K562 (cell line): Measurements from ENCODE around the gene SLC4A5. TPM values are rescaled to one million over a fixed set of nuclear protein-coding genes. Genes with fewer than 3 reads are reported as not detected.

Experiments
- ATAC-seq: fragments of 200-7000 bp; cut with Tn5 transposase; 3 replicates; pipeline ENCODE4 v1.9.1; 2020; ENCODE audit warnings: moderate library complexity
- BruUV-seq: library from RNA; stranded (reverse); fragments of 400-500 nt; replicated peaks from 2 replicates; lab custom pipeline; 2021; lab: Mats Ljungman, UMichigan
- CTCF ChIA-PET: fragments of 300-600 bp; formaldehyde crosslinking; extraction: SDS; loops from one replicate; lab custom pipeline; 2021; ENCODE audit warnings: low intra/inter-chr PET ratio; lab: Yijun Ruan, JAX
- POLR2A ChIA-PET: fragments of 300-600, 350-650 bp; sonication (Branson Sonifier 250); formaldehyde crosslinking; extraction: SDS; loops from one replicate; lab custom pipeline; 2021; ENCODE audit warnings: antibody characterized with exemption, inconsistent platforms; lab: Yijun Ruan, JAX
- DNase-seq, 4 experiments: peaks; one replicate each; pipeline versions ENCODE4 v3.0.0 to v3.0.0-alpha.2; 2011 to 2018; ENCODE audit warnings: low spot score in 3 of 4, mixed read lengths in 3 of 4; ENCODE audit errors: extremely low read depth in 1 of 4
- FAIRE-seq: peaks from 2 replicates; lab custom pipeline; 2011; peaks lifted over from hg19 to GRCh38; lab: Jason Lieb, UNC
- H2AFZ ChIP-seq: 2 replicates; pipeline ENCODE4 v1.6.0; 2011; ENCODE audit warnings: low read depth, low read length, control low read depth, inconsistent platforms
- H3K27ac ChIP-seq: fragments of 200-600 bp; 3 replicates; pipeline ENCODE4 v1.8.0; 2011; ENCODE audit warnings: low read depth, mild to moderate bottlenecking, control low read depth, inconsistent platforms, low read length, moderate library complexity, mixed read lengths; ENCODE audit errors: extremely low read depth
- H3K27me3 ChIP-seq, 2 experiments: fragments of 300-600 bp in 1 of 2; 2 replicates in 1 of 2; 3 replicates in 1 of 2; pipeline versions ENCODE4 v1.6.0 to v1.8.0; 2011; ENCODE audit warnings: inconsistent platforms in 2 of 2, low read length in 2 of 2, mild to moderate bottlenecking in 1 of 2, mixed read lengths in 1 of 2, moderate library complexity in 1 of 2; ENCODE audit not compliant: control insufficient read depth in 2 of 2, insufficient read depth in 2 of 2
- H3K36me3 ChIP-seq: fragments of 300-600 bp; 3 replicates; pipeline ENCODE4 v1.8.0; 2011; ENCODE audit warnings: mild to moderate bottlenecking, low read length, inconsistent platforms; ENCODE audit not compliant: control insufficient read depth, insufficient read depth
- H3K4me1 ChIP-seq, 2 experiments: fragments of 200-600 bp in 1 of 2; replicated peaks in 1 of 2; 2 replicates in 1 of 2; 3 replicates in 1 of 2; pipeline versions ENCODE4 v1.5.1 to v1.8.0; 2011; ENCODE audit warnings: inconsistent platforms in 2 of 2, low read length in 2 of 2, mild to moderate bottlenecking in 1 of 2, mixed read lengths in 1 of 2, moderate library complexity in 1 of 2; ENCODE audit not compliant: control insufficient read depth in 2 of 2, insufficient read depth in 2 of 2
- H3K4me2 ChIP-seq: 2 replicates; pipeline ENCODE4 v1.6.1; 2011; ENCODE audit warnings: low read length, control low read depth, inconsistent platforms, mixed read lengths; ENCODE audit not compliant: insufficient read depth
- H3K4me3 ChIP-seq: fragments of 200-600 bp; sonication (generic), shearing (Covaris generic); 2 replicates; pipeline ENCODE4 v1.5.1; 2016; ENCODE audit warnings: control low read depth, inconsistent platforms
- H3K79me2 ChIP-seq: fragments of 200-600 bp; 3 replicates; pipeline ENCODE4 v1.8.0; 2011; ENCODE audit warnings: low read length, inconsistent platforms; ENCODE audit not compliant: control insufficient read depth, insufficient read depth
- H3K9ac ChIP-seq, 2 experiments: 2 replicates each; pipeline versions ENCODE4 v1.6.0 to v1.6.1; 2011; ENCODE audit warnings: low read depth in 2 of 2, low read length in 2 of 2, control low read depth in 1 of 2, inconsistent platforms in 1 of 2, mild to moderate bottlenecking in 1 of 2, mixed read lengths in 1 of 2; ENCODE audit not compliant: insufficient read depth in 1 of 2
- H3K9me1 ChIP-seq: one replicate; pipeline ENCODE4 v1.6.0; 2011; ENCODE audit warnings: inconsistent platforms, mild to moderate bottlenecking, low read length, moderate library complexity; ENCODE audit not compliant: control insufficient read depth, insufficient read depth
- H3K9me3 ChIP-seq: replicated peaks from 2 replicates; pipeline ENCODE4 v1.5.1; 2011; ENCODE audit warnings: low read depth, low read length, inconsistent platforms; ENCODE audit not compliant: control insufficient read depth, insufficient read depth
- H4K20me1 ChIP-seq: replicated peaks from 2 replicates; pipeline ENCODE4 v1.6.1; 2011; ENCODE audit warnings: low read length, inconsistent platforms, mixed read lengths; ENCODE audit not compliant: control insufficient read depth, insufficient read depth
- ATF1 ChIP-seq, 2 experiments: fragments of 450-650 bp in 1 of 2; IDR thresholded peaks; 2 replicates each; pipeline ENCODE4 v1.6.1; 2016; ENCODE audit warnings: missing compliant biosample characterization in 1 of 2, missing genetic modification characterization in 1 of 2
- CBX2 ChIP-seq: fragments of 200-600 bp; sonication (generic); IDR thresholded peaks from one replicate; pipeline ENCODE4 v1.6.1; 2012; ENCODE audit warnings: mild to moderate bottlenecking, low read length, inconsistent platforms; ENCODE audit not compliant: insufficient read depth, poor library complexity, severe bottlenecking
- NCOA2 ChIP-seq, 2 experiments: fragments of 450-650 bp; IDR thresholded peaks; 2 replicates each; pipeline ENCODE4 v1.6.1; 2018; ENCODE audit warnings: mild to moderate bottlenecking in 2 of 2, moderate library complexity in 1 of 2; ENCODE audit not compliant: partially characterized antibody in 2 of 2
- POU5F1 ChIP-seq: fragments of 150-350 bp; IDR thresholded peaks from 2 replicates; pipeline ENCODE4 v1.6.1; 2014; ENCODE audit warnings: borderline replicate concordance, low read length, low read depth, mild to moderate bottlenecking; ENCODE audit not compliant: partially characterized antibody
- TAF7 ChIP-seq: fragments of 450-650 bp; IDR thresholded peaks from 2 replicates; pipeline ENCODE4 v1.6.1; 2016; ENCODE audit warnings: missing genetic modification characterization, missing compliant biosample characterization
- XRCC3 ChIP-seq: fragments of 450-650 bp; IDR thresholded peaks from 2 replicates; pipeline ENCODE4 v1.6.1; 2017; ENCODE audit warnings: mild to moderate bottlenecking, moderate library complexity
- ZNF57 ChIP-seq: fragments of 450-650 bp; formaldehyde crosslinking; IDR thresholded peaks from 2 replicates; pipeline ENCODE4 v1.4.0; 2020; ENCODE audit warnings: mild to moderate bottlenecking, moderate library complexity
- ZNF583 ChIP-seq: fragments of 250-450 bp; sonication (Bioruptor Pico); IDR thresholded peaks from 2 replicates; pipeline ENCODE4 v1.4.0; 2020
- ZNF695 ChIP-seq: fragments of 450-650 bp; formaldehyde crosslinking; IDR thresholded peaks from 2 replicates; pipeline ENCODE4 v1.4.0; 2020; ENCODE audit warnings: mild to moderate bottlenecking, moderate library complexity
- ZNF77 ChIP-seq: fragments of 250-450 bp; sonication (Bioruptor Pico); IDR thresholded peaks from 2 replicates; pipeline ENCODE4 v1.5.0; 2020
- WGBS: fragments of 100-300 bp; shearing (Covaris generic); methylation state at CpG from one replicate; pipeline ENCODE4 v1.1.6; 2016; ENCODE audit warnings: low coverage, mixed read lengths; ENCODE audit not compliant: insufficient coverage; ENCODE audit errors: missing lambda C conversion rate; 5-methylcytosine and 5-hydroxymethylcytosine counted together
- in situ Hi-C: fragments of 300-500 bp; cut with MboI; formaldehyde crosslinking; loops from 4 replicates; pipeline ENCODE4 v1.15.0; 2018; ENCODE audit warnings: inconsistent platforms, mixed read lengths
- intact Hi-C: fragments of 100-400 bp; cut with micrococcal nuclease; formaldehyde crosslinking; loops from 2 replicates; pipeline ENCODE4 v1.14.2; 2022
- polyA plus RNA-seq, 8 experiments: library from polyadenylated mRNA; depleted of rRNA in 4 of 8; stranded (reverse) in 5 of 8; unstranded in 3 of 8; fragments of >200 nt; fragmentation: Nextera tagmentation in 2 of 8; fragmentation: Illumina TruSeq in 1 of 8; extraction: Ambion mirVana in 2 of 8; extraction: Trizol in 1 of 8; gene quantifications; 2 replicates each; pipeline versions ENCODE4 v1.2.1 to v1.2.3, GENCODE V29; 2011 to 2014; ENCODE audit warnings: inconsistent platforms in 1 of 8, missing spikeins in 1 of 8
- total RNA-seq, 7 experiments: library from RNA; depleted of rRNA in 6 of 7; stranded (reverse); fragments of >200 nt in 6 of 7; fragmentation: Illumina TruSeq in 2 of 7; extraction: Trizol in 2 of 7; gene quantifications; 2 replicates each; pipeline versions ENCODE4 v1.2.1 to v1.2.3, GENCODE V29; 2011 to 2021; ENCODE audit warnings: low replicate concordance in 1 of 7
- TF ChIP-seq, protein P1 (sequence below): fragments of 250-450 bp; sonication (Bioruptor Pico); IDR thresholded peaks from 2 replicates; pipeline ENCODE4 v1.5.0; 2021
- TF ChIP-seq, protein P2 (sequence below), 2 experiments: fragments of 450-650 bp; IDR thresholded peaks; 2 replicates each; pipeline ENCODE4 v1.6.1; 2018; ENCODE audit warnings: mild to moderate bottlenecking in 2 of 2, low read depth in 1 of 2; ENCODE audit not compliant: partially characterized antibody in 2 of 2
- TF ChIP-seq, protein P3 (sequence below): fragments of 250-450 bp; sonication (Bioruptor Pico); IDR thresholded peaks from 2 replicates; pipeline ENCODE4 v1.5.0; 2020; ENCODE audit warnings: mild to moderate bottlenecking
- TF ChIP-seq, protein P4 (sequence below): sonication (generic); formaldehyde crosslinking; IDR thresholded peaks from 2 replicates; pipeline ENCODE4 v1.8.1; 2022; ENCODE audit warnings: missing genetic modification reagents

The SLC4A5 gene
- total and polyA plus RNA-seq, 9 of the 15 experiments (the other 6 are each of a cell fraction or from before 2014, with no cell fraction given): 0.03 to 0.77 (median 0.14) TPM; not detected in 1

DNA sequence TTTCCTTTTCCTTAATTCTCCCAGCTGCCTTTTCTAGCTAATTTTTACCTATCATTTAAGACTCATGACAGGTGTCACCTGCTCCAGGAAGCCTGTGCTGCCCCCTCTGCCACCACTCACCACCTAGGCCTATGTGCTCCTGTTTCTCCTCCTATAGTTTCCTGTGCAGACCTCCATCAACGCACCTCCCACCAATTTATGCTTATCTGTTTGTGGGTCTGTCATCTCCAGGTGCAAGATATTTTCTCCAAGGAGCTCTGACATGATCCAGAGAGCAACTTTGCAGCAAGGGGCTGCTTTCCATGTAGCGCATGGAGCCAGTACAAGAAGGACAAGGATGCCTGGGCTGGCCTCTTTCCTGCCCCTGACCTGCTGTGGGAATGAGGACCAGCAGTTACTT, 42.7 kb downstream of the SLC4A5 start:
- WGBS: 9% methylated on average over 2 of the region's 2 CpGs
- TF ChIP-seq, protein P1, sequence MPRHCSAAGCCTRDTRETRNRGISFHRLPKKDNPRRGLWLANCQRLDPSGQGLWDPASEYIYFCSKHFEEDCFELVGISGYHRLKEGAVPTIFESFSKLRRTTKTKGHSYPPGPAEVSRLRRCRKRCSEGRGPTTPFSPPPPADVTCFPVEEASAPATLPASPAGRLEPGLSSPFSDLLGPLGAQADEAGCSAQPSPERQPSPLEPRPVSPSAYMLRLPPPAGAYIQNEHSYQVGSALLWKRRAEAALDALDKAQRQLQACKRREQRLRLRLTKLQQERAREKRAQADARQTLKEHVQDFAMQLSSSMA (CRISPR knock-in tag): no peak
- TF ChIP-seq ATF1 (CRISPR knock-in tag; IDR thresholded peaks at IDR 0.05) (no peak), ATF1 (tag; IDR thresholded peaks at IDR 0.05) (no peak), ZNF77 (CRISPR knock-in tag) (no peak), ZNF695 (CRISPR knock-in tag) (no peak), TAF7 (tag) (no peak), XRCC3 (no peak), ZNF583 (CRISPR knock-in tag) (no peak), POU5F1 (no peak), CBX2 (no peak), ZNF57 (CRISPR knock-in tag) (no peak), NCOA2 (IDR thresholded peaks at IDR 0.05; ENCODE audit: partially characterized antibody in 2 of 2) (no peak)
- TF ChIP-seq, protein P2, sequence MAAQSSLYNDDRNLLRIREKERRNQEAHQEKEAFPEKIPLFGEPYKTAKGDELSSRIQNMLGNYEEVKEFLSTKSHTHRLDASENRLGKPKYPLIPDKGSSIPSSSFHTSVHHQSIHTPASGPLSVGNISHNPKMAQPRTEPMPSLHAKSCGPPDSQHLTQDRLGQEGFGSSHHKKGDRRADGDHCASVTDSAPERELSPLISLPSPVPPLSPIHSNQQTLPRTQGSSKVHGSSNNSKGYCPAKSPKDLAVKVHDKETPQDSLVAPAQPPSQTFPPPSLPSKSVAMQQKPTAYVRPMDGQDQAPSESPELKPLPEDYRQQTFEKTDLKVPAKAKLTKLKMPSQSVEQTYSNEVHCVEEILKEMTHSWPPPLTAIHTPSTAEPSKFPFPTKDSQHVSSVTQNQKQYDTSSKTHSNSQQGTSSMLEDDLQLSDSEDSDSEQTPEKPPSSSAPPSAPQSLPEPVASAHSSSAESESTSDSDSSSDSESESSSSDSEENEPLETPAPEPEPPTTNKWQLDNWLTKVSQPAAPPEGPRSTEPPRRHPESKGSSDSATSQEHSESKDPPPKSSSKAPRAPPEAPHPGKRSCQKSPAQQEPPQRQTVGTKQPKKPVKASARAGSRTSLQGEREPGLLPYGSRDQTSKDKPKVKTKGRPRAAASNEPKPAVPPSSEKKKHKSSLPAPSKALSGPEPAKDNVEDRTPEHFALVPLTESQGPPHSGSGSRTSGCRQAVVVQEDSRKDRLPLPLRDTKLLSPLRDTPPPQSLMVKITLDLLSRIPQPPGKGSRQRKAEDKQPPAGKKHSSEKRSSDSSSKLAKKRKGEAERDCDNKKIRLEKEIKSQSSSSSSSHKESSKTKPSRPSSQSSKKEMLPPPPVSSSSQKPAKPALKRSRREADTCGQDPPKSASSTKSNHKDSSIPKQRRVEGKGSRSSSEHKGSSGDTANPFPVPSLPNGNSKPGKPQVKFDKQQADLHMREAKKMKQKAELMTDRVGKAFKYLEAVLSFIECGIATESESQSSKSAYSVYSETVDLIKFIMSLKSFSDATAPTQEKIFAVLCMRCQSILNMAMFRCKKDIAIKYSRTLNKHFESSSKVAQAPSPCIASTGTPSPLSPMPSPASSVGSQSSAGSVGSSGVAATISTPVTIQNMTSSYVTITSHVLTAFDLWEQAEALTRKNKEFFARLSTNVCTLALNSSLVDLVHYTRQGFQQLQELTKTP (IDR thresholded peaks at IDR 0.05; ENCODE audit: low read depth in 1 of 2, partially characterized antibody in 2 of 2): no peak
- TF ChIP-seq, protein P3, sequence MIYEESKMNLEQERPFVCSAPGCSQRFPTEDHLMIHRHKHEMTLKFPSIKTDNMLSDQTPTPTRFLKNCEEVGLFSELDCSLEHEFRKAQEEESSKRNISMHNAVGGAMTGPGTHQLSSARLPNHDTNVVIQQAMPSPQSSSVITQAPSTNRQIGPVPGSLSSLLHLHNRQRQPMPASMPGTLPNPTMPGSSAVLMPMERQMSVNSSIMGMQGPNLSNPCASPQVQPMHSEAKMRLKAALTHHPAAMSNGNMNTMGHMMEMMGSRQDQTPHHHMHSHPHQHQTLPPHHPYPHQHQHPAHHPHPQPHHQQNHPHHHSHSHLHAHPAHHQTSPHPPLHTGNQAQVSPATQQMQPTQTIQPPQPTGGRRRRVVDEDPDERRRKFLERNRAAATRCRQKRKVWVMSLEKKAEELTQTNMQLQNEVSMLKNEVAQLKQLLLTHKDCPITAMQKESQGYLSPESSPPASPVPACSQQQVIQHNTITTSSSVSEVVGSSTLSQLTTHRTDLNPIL (CRISPR knock-in tag): no peak
- TF ChIP-seq, protein P4, sequence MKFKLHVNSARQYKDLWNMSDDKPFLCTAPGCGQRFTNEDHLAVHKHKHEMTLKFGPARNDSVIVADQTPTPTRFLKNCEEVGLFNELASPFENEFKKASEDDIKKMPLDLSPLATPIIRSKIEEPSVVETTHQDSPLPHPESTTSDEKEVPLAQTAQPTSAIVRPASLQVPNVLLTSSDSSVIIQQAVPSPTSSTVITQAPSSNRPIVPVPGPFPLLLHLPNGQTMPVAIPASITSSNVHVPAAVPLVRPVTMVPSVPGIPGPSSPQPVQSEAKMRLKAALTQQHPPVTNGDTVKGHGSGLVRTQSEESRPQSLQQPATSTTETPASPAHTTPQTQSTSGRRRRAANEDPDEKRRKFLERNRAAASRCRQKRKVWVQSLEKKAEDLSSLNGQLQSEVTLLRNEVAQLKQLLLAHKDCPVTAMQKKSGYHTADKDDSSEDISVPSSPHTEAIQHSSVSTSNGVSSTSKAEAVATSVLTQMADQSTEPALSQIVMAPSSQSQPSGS (CRISPR knock-in tag): no peak

More for the DNA sequence above, 42.7 kb downstream of the SLC4A5 start:
- intact Hi-C loops: no loop called here
- no peaks in the 10 kb centered on the region for H3K9me1 ChIP-seq
- in situ Hi-C loops: no loop called here
- POLR2A ChIA-PET: interaction anchor here (0.6 to 1.0 kb wide), 3 partner anchors 12 to 23 kb away, joined by 3 to 4 read pairs (median 4); no protein-coding TSS in a partner anchor
- H3K27me3 ChIP-seq: no peaks in the 10 kb centered on the region; a peak in 1 of 5 replicates
- no peak overlapping the region for H3K4me3 ChIP-seq
- H3K9me3 ChIP-seq: no peaks in the 10 kb centered on the region
- FAIRE-seq (no peak), ATAC-seq (no peak), DNase-seq (no peak)
- H3K36me3 ChIP-seq: no peaks in the 10 kb centered on the region
- no peak overlapping the region for H3K27ac ChIP-seq
- peaks cover 7 to 8% of the 10 kb centered on the region in 2 experiments; a peak in 3 of 5 replicates for H3K4me1 ChIP-seq
- no peaks in the 10 kb centered on the region for H4K20me1 ChIP-seq
- no peak overlapping the region for H3K4me2 ChIP-seq
- H2AFZ ChIP-seq: no peak overlapping the region
- H3K79me2 ChIP-seq: no peaks in the 10 kb centered on the region
- BruUV-seq: no TSS peak
- CTCF ChIA-PET: no interaction called here
- H3K9ac ChIP-seq: no peak overlapping the region
